ENCODE measurements around the gene KNSTRN.

DNA sequence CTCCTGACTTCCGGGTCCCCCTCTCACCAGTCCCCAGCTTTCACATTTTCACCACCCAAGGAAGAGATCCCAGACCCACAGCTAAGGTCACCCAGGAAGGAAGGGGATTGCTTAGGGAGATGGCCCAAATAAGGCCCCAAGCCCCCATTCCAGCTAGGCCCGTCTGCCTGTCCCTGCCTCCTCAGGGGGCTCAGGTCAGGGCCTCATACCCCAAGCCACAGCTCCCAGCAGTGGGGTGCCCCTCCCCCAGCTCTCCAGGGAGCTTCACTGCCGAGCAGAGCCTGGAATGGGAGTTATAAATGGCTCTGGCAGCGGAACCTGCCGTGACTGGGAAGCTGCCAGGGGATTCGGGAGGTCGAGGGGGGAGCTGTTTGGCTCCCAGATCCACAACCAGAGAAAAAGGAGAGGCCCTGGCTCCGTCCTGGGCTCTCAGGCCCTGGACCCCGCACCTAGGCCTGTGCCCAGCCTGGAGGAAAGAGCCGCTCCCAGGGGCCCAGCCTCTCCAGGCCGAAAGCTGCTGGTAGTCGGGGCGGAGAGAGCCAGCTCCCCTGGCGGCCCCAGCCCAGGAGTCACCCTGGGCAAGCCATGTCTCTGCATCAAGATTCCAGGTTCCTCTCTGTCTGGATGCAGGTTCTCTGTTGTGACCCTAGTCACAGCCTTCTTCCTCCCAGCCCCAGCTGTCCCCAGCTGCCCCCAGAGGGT lies 42.3 kb upstream of the KNSTRN start:
- no peak for TF ChIP-seq CHD2 (IDR thresholded peaks at IDR 0.05; ENCODE audit: low read length, partially characterized antibody)
- TF ChIP-seq POLR2A (IDR thresholded peaks at IDR 0.05; ENCODE audit: low read length): no peak
- TF ChIP-seq, protein P1, sequence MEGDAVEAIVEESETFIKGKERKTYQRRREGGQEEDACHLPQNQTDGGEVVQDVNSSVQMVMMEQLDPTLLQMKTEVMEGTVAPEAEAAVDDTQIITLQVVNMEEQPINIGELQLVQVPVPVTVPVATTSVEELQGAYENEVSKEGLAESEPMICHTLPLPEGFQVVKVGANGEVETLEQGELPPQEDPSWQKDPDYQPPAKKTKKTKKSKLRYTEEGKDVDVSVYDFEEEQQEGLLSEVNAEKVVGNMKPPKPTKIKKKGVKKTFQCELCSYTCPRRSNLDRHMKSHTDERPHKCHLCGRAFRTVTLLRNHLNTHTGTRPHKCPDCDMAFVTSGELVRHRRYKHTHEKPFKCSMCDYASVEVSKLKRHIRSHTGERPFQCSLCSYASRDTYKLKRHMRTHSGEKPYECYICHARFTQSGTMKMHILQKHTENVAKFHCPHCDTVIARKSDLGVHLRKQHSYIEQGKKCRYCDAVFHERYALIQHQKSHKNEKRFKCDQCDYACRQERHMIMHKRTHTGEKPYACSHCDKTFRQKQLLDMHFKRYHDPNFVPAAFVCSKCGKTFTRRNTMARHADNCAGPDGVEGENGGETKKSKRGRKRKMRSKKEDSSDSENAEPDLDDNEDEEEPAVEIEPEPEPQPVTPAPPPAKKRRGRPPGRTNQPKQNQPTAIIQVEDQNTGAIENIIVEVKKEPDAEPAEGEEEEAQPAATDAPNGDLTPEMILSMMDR (IDR thresholded peaks at IDR 0.05): no peak
- TF ChIP-seq JUN (IDR thresholded peaks at IDR 0.05): 0 out of 5 replicates have a peak, but pooled peaks of 1 of the 2 experiments have one; percentile 33
- no peak for TF ChIP-seq HDAC2 (IDR thresholded peaks at IDR 0.05)
- TF ChIP-seq ZFP36 (IDR thresholded peaks at IDR 0.05; ENCODE audit: borderline replicate concordance, partially characterized antibody): no peak
- TF ChIP-seq, protein P2, sequence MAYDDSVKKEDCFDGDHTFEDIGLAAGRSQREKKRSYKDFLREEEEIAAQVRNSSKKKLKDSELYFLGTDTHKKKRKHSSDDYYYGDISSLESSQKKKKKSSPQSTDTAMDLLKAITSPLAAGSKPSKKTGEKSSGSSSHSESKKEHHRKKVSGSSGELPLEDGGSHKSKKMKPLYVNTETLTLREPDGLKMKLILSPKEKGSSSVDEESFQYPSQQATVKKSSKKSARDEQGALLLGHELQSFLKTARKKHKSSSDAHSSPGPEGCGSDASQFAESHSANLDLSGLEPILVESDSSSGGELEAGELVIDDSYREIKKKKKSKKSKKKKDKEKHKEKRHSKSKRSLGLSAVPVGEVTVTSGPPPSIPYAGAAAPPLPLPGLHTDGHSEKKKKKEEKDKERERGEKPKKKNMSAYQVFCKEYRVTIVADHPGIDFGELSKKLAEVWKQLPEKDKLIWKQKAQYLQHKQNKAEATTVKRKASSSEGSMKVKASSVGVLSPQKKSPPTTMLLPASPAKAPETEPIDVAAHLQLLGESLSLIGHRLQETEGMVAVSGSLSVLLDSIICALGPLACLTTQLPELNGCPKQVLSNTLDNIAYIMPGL (CRISPR knock-in tag; IDR thresholded peaks at IDR 0.05; ENCODE audit: borderline replicate concordance): no peak
- no peak for TF ChIP-seq EP300 (IDR thresholded peaks at IDR 0.05)

All from A549 (cell line).